CD8-positive, alpha-beta memory T cell (primary cell): ENCODE data around the gene MMP20. TPM values are rescaled to one million over a fixed set of nuclear protein-coding genes. Genes with fewer than 3 reads are reported as not detected.
A peak's percentile ranks its signal among the peaks of the same experiment; 100 is the strongest.

ENCODE experiments used
- CTCF ChIA-PET: fragments of 350-600 bp; sonication (Branson Sonifier 250); formaldehyde crosslinking; loops from one replicate; lab custom pipeline; 2021; ENCODE audit warnings: antibody characterized with exemption; lab: Charles Lee
- POLR2A ChIA-PET: fragments of 350-600 bp; sonication (Branson Sonifier 250); formaldehyde crosslinking; loops from one replicate; lab custom pipeline; 2021; ENCODE audit warnings: antibody characterized with exemption; lab: Charles Lee
- DNase-seq, 5 donors: peaks; one replicate each; pipeline versions ENCODE4 v3.0.0 to v3.0.0-alpha.2; 2020 to 2022; ENCODE audit warnings: mixed read lengths in 1 of 5
- H3K27ac ChIP-seq: one replicate; pipeline ENCODE4 v1.7.0; 2013; ENCODE audit warnings: low read depth, mild to moderate bottlenecking, low read length, moderate library complexity
- H3K27me3 ChIP-seq: 2 replicates; pipeline ENCODE4 v1.7.0; 2013; ENCODE audit warnings: low read length, mild to moderate bottlenecking; ENCODE audit not compliant: insufficient read depth, poor library complexity, severe bottlenecking
- H3K36me3 ChIP-seq: 2 replicates; pipeline ENCODE4 v1.7.0; 2013; ENCODE audit warnings: mild to moderate bottlenecking, low read length, moderate library complexity; ENCODE audit not compliant: insufficient read depth
- H3K4me1 ChIP-seq: 2 replicates; pipeline ENCODE4 v1.7.0; 2013; ENCODE audit warnings: mild to moderate bottlenecking, low read length, moderate library complexity; ENCODE audit not compliant: insufficient read depth
- H3K4me3 ChIP-seq: 2 replicates; pipeline ENCODE4 v1.7.0; 2013; ENCODE audit warnings: mild to moderate bottlenecking, low read length
- H3K9me3 ChIP-seq: 2 replicates; pipeline ENCODE4 v1.7.0; 2013; ENCODE audit warnings: mild to moderate bottlenecking, low read length
- H3K27ac Mint-ChIP-seq, 8 donors: one replicate each; pipeline ENCODE4 v1.8.0; 2020 to 2021; ENCODE audit warnings: mixed read lengths in 8 of 8, mild to moderate bottlenecking in 6 of 8, inconsistent platforms in 3 of 8, moderate library complexity in 3 of 8
- H3K27me3 Mint-ChIP-seq, 2 donors: one replicate each; pipeline ENCODE4 v1.8.0; 2020 to 2021; ENCODE audit warnings: mixed read lengths in 2 of 2, mild to moderate bottlenecking in 1 of 2, moderate library complexity in 1 of 2
- H3K36me3 Mint-ChIP-seq, 3 donors: one replicate each; pipeline ENCODE4 v1.8.0; 2020 to 2021; ENCODE audit warnings: mixed read lengths in 3 of 3, inconsistent platforms in 1 of 3, mild to moderate bottlenecking in 1 of 3
- H3K4me1 Mint-ChIP-seq, 3 donors: one replicate each; pipeline ENCODE4 v1.8.0; 2020 to 2021; ENCODE audit warnings: mixed read lengths in 3 of 3, inconsistent platforms in 1 of 3, mild to moderate bottlenecking in 1 of 3
- H3K4me3 Mint-ChIP-seq, 7 donors: one replicate each; pipeline ENCODE4 v1.8.0; 2020 to 2021; ENCODE audit warnings: mixed read lengths in 7 of 7, mild to moderate bottlenecking in 6 of 7, moderate library complexity in 4 of 7, inconsistent platforms in 2 of 7
- H3K9me3 Mint-ChIP-seq, 5 donors: one replicate each; pipeline ENCODE4 v1.8.0; 2020 to 2022; ENCODE audit warnings: mixed read lengths in 5 of 5, mild to moderate bottlenecking in 3 of 5, moderate library complexity in 2 of 5, inconsistent platforms in 1 of 5
- polyA plus RNA-seq: library from polyadenylated mRNA; unstranded; fragments of 300-500 nt; fragmentation: Illumina TruSeq; gene quantifications from one replicate; pipeline ENCODE4 v1.2.3, GENCODE V29; 2021
- total RNA-seq, 2 experiments: library from RNA; stranded (reverse); gene quantifications; one replicate each; pipeline ENCODE4 v1.2.3, GENCODE V29; 2021

Gene MMP20
- total and polyA plus RNA-seq, 3 experiments from 2014 or later: not detected

DNA sequence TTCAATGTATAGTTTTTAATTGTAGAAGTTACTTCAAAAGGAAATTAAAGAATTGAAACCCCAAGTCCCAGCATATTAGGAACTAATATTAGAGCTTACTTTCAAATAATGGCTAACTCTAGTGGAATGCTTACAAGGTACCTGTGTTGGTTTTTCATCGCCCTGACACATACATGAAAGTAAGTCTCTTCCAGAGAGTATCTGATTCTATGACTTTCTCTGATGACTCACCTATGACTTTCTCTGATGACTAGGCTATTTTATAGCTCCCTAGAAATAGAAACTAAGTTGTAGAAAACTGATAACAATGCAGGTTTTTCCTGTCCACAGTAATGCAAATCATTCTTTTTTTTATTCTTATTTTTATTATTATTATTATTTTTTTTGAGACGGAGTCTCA lies 61.0 kb downstream of the MMP20 start:
- Mint-ChIP-seq H3K27me3 (peaks cover 0 to under 1% of the 10 kb centered on the region in 2 donors), H3K4me3 (no peak overlapping the region), H3K9me3 (peaks cover 0 to 16% (median 6%) of the 10 kb centered on the region in 5 donors), H3K27ac (peak overlapping the region in 1 of 8 donors; percentile 19), H3K36me3 (peaks cover 0 to 15% (median 2%) of the 10 kb centered on the region in 3 donors), H3K4me1 (peaks cover 43 to 52% (median 51%) of the 10 kb centered on the region in 3 donors)
- DNase-seq: no peak
- CTCF ChIA-PET: no interaction called here
- H3K9me3 ChIP-seq: no peaks in the 10 kb centered on the region
- no peak overlapping the region for H3K27ac ChIP-seq
- H3K36me3 ChIP-seq: no peaks in the 10 kb centered on the region
- peaks cover 38% of the 10 kb centered on the region for H3K4me1 ChIP-seq
- POLR2A ChIA-PET: no interaction called here
- H3K4me3 ChIP-seq: no peak overlapping the region
- H3K27me3 ChIP-seq: no peaks in the 10 kb centered on the region

DNA sequence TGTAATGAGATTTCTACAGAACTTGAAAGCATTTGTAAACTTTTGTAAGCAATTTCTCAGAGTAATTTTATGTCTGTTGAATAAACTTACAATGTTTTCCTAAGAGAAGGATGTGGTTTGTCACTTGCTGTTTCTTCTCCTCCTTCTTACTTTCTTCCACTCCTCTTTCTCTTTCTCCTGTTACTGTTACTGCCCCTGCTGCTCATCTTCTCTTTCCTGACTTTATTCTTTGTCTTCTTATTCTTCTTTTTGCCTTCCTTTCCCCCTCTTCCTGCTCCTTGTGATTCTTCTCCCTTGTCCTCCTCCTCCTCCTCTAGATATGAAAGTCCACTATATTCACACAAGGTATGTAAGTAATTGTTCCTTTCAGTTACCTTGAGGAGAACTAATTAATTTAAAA lies 63.5 kb downstream of the MMP20 start:
- Histone ChIP-seq H3K27ac (no peak overlapping the region), H3K9me3 (no peaks in the 10 kb centered on the region), H3K4me3 (no peak overlapping the region), H3K4me1 (peaks cover 39% of the 10 kb centered on the region), H3K36me3 (no peaks in the 10 kb centered on the region), H3K27me3 (no peaks in the 10 kb centered on the region)
- no peak for DNase-seq
- peak overlapping the region; percentile 26 to 80 (median 59) for H3K4me3 Mint-ChIP-seq
- peaks cover 45 to 54% (median 54%) of the 10 kb centered on the region in 3 donors for H3K4me1 Mint-ChIP-seq
- H3K27me3 Mint-ChIP-seq: no peaks in the 10 kb centered on the region
- H3K36me3 Mint-ChIP-seq: peaks cover 0 to 8% (median 0%) of the 10 kb centered on the region in 3 donors
- CTCF ChIA-PET: no interaction called here
- peaks cover 0 to 5% (median 0%) of the 10 kb centered on the region in 5 donors for H3K9me3 Mint-ChIP-seq
- POLR2A ChIA-PET: no interaction called here
- peak overlapping the region in 5 of 8 donors; percentile 6 to 80 (median 38) for H3K27ac Mint-ChIP-seq

GRCh38 chr11:102560555-102561011 lies 64.5 kb downstream of the MMP20 start:
- Mint-ChIP-seq H3K9me3 (no peaks in the 10 kb centered on the region), H3K4me3 (peak overlapping the region; percentile 44 to 81 (median 74)), H3K27ac (peak overlapping the region; percentile 17 to 93 (median 88)), H3K4me1 (peaks cover 45 to 54% (median 54%) of the 10 kb centered on the region in 3 donors), H3K36me3 (peaks cover 0 to 3% (median 0%) of the 10 kb centered on the region in 3 donors), H3K27me3 (no peaks in the 10 kb centered on the region)
- DNase-seq: peak in 2 of 5 donors; percentile 28 to 36
- POLR2A ChIA-PET: interaction anchor here (0.6 to 1.1 kb wide), 2 partner anchors 16 to 286 kb away, joined by 3 read pairs; no protein-coding TSS in a partner anchor
- H3K9me3 ChIP-seq: no peaks in the 10 kb centered on the region
- no peak overlapping the region for H3K27ac ChIP-seq
- H3K27me3 ChIP-seq: no peaks in the 10 kb centered on the region
- peaks cover 39% of the 10 kb centered on the region for H3K4me1 ChIP-seq
- H3K36me3 ChIP-seq: no peaks in the 10 kb centered on the region
- H3K4me3 ChIP-seq: peak overlapping the region; percentile 36
- CTCF ChIA-PET: interaction anchor here (1.2 kb wide), 1 partner anchor 36 kb away, joined by 3 read pairs; no protein-coding TSS in a partner anchor

GRCh38 chr11:102559839-102560238 lies 65.3 kb downstream of the MMP20 start:
- Histone ChIP-seq H3K4me3 (no peak overlapping the region), H3K9me3 (no peaks in the 10 kb centered on the region), H3K27ac (no peak overlapping the region), H3K36me3 (no peaks in the 10 kb centered on the region), H3K27me3 (no peaks in the 10 kb centered on the region), H3K4me1 (peaks cover 39% of the 10 kb centered on the region)
- Mint-ChIP-seq H3K27me3 (no peaks in the 10 kb centered on the region), H3K9me3 (no peaks in the 10 kb centered on the region), H3K4me1 (peaks cover 45 to 54% (median 54%) of the 10 kb centered on the region in 3 donors), H3K36me3 (peaks cover 0 to 3% (median 0%) of the 10 kb centered on the region in 3 donors), H3K4me3 (peak overlapping the region in 6 of 7 donors; percentile 11 to 54 (median 27)), H3K27ac (peak overlapping the region in 7 of 8 donors; percentile 19 to 90 (median 57))
- POLR2A ChIA-PET: no interaction called here
- CTCF ChIA-PET: interaction anchor here (1.2 kb wide), 1 partner anchor 35 kb away, joined by 3 read pairs; no protein-coding TSS in a partner anchor
- DNase-seq: peak in 1 of 5 donors; percentile 24

DNA sequence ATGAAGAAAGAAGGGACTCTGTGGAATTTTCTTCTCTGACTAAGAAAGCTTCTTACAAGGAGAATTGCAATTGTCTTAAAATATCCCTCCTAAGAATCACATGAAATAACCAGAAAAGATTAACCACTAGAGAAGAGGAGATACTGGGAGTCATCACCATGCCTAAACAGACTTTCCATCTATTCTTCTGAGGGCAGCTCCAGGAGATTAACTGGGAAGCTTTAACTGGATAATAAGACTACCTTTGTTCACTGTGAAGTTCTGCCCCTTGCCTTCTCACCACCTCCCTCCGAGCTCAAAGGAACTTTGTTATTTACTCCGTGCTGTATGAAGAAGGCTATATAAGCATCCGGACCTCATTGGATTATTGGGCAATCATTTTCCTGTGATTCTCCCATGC lies 70.0 kb downstream of the MMP20 start:
- H3K36me3 ChIP-seq: no peaks in the 10 kb centered on the region
- ChIA-PET CTCF (no interaction called here), POLR2A (no interaction called here)
- Mint-ChIP-seq H3K36me3 (peaks cover 0 to 3% (median 3%) of the 10 kb centered on the region in 3 donors), H3K27ac (no peak overlapping the region), H3K4me3 (no peak overlapping the region), H3K27me3 (peaks cover 0 to 7% of the 10 kb centered on the region in 2 donors), H3K9me3 (no peaks in the 10 kb centered on the region), H3K4me1 (peaks cover 12 to 13% (median 12%) of the 10 kb centered on the region in 3 donors)
- H3K27ac ChIP-seq: no peak overlapping the region
- no peak overlapping the region for H3K4me3 ChIP-seq
- H3K9me3 ChIP-seq: no peaks in the 10 kb centered on the region
- H3K4me1 ChIP-seq: peaks cover 11% of the 10 kb centered on the region
- no peak for DNase-seq
- no peaks in the 10 kb centered on the region for H3K27me3 ChIP-seq

- POLR2A ChIA-PET: no interaction called here
- H3K36me3 ChIP-seq: no peaks in the 10 kb centered on the region
- no peak overlapping the region for H3K27ac ChIP-seq
- CTCF ChIA-PET: no interaction called here
- no peak overlapping the region for H3K27ac Mint-ChIP-seq
- no peaks in the 10 kb centered on the region for H3K9me3 Mint-ChIP-seq
- no peaks in the 10 kb centered on the region for H3K9me3 ChIP-seq
- no peak overlapping the region for H3K4me3 ChIP-seq
- peaks cover 0 to 3% (median 0%) of the 10 kb centered on the region in 3 donors for H3K36me3 Mint-ChIP-seq
- H3K4me1 ChIP-seq: no peaks in the 10 kb centered on the region
- no peak for DNase-seq
- H3K27me3 Mint-ChIP-seq: peaks cover 0 to 7% of the 10 kb centered on the region in 2 donors
- no peak overlapping the region for H3K4me3 Mint-ChIP-seq
- H3K27me3 ChIP-seq: no peaks in the 10 kb centered on the region
- peaks cover 0 to under 1% (median 0%) of the 10 kb centered on the region in 3 donors for H3K4me1 Mint-ChIP-seq
Observed at GRCh38 chr11:102553835-102554282, 71.3 kb downstream of the MMP20 start.

DNA sequence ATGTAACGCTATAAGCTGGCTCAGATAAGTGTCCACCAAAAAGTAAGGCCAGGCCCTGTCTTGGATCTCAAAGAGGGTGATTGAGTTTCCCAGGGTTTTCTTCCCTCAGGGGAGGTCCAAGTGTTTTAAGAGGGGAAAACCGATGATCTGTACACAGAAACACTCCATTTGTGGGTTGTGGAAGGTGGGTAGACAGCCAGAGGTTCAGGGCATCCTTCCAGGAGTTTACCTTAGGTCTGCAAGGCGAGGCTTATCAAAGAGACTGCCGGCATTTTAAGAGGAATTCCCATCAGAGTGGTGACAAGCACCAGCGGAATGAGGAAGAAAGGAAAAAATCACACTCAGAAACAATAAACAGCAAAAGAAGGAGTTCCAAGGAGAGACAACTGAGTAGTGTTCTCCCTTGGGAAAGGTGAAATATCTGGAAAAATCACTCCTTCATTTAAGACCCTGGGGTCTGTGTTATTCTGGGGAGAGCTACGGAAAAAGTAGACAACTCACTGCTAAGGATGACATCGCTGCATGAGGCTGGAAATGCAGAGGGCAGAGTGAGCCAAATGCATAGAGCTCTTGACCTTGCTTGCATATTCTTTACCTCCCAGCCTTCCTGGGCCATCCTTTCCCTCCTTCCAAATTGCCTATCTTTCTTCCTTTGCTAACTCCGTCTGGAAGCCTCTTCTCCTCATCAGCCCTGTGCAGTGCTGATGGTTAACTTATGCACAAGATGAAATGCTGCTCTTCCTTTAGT lies 72.5 kb downstream of the MMP20 start:
- H3K27ac ChIP-seq: no peak overlapping the region
- no peak overlapping the region for H3K4me3 ChIP-seq
- no peak overlapping the region for H3K4me3 Mint-ChIP-seq
- no peak for DNase-seq
- H3K36me3 ChIP-seq: no peaks in the 10 kb centered on the region
- no peaks in the 10 kb centered on the region for H3K9me3 ChIP-seq
- POLR2A ChIA-PET: no interaction called here
- H3K4me1 ChIP-seq: no peaks in the 10 kb centered on the region
- H3K9me3 Mint-ChIP-seq: no peaks in the 10 kb centered on the region
- no peaks in the 10 kb centered on the region for H3K4me1 Mint-ChIP-seq
- no peaks in the 10 kb centered on the region for H3K27me3 ChIP-seq
- CTCF ChIA-PET: no interaction called here
- H3K27me3 Mint-ChIP-seq: peaks cover 0 to 7% of the 10 kb centered on the region in 2 donors
- H3K36me3 Mint-ChIP-seq: peaks cover 0 to 3% (median 0%) of the 10 kb centered on the region in 3 donors
- peak overlapping the region in 1 of 8 donors; percentile 30 for H3K27ac Mint-ChIP-seq

DNA sequence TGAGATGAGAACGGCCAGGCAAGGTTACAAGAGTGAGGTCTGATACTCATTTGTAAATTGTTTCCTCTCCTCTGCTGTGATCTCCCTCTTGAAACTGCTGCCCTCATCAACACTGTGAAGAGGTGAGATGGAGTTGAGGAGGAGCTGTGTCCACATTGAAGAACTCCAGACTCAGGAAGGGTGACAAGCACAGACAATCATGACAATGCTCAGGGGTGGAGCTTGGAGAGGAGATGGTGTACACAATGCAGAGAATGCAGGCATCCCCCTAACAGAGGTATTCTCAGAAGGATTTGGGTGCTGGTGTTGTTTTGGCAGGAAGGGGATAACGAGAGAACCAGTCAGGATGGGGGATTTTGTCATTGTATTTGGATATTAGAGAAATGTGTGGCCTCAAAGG lies 73.1 kb downstream of the MMP20 start:
- peaks cover 0 to 7% of the 10 kb centered on the region in 2 donors for H3K27me3 Mint-ChIP-seq
- CTCF ChIA-PET: interaction anchor here (1.6 kb wide), 1 partner anchor 11 kb away, joined by 3 read pairs; no protein-coding TSS in a partner anchor

More for the DNA sequence above, 73.1 kb downstream of the MMP20 start:
- Mint-ChIP-seq H3K27ac (no peak overlapping the region), H3K4me1 (peaks cover 3 to 4% (median 3%) of the 10 kb centered on the region in 3 donors), H3K9me3 (no peaks in the 10 kb centered on the region), H3K4me3 (no peak overlapping the region), H3K36me3 (peaks cover 0 to 3% (median 0%) of the 10 kb centered on the region in 3 donors)
- H3K27ac ChIP-seq: no peak overlapping the region
- POLR2A ChIA-PET: no interaction called here
- no peaks in the 10 kb centered on the region for H3K36me3 ChIP-seq
- H3K4me1 ChIP-seq: no peaks in the 10 kb centered on the region
- no peak for DNase-seq
- no peak overlapping the region for H3K4me3 ChIP-seq
- no peaks in the 10 kb centered on the region for H3K27me3 ChIP-seq
- H3K9me3 ChIP-seq: no peaks in the 10 kb centered on the region
